GM18502 (cell line): Measurements from ENCODE around the gene PXT1.

Experiments used
- ATAC-seq: cut with Tn5 transposase; IDR thresholded peaks from one replicate; pipeline ENCODE4 v1.9.1; 2021; ENCODE audit warnings: mild to moderate bottlenecking; ENCODE audit not compliant: unreplicated experiment, poor library complexity

PXT1 gene

GRCh38 chr6:36399970-36400369 is 42.7 kb downstream of the PXT1 start:
- ATAC-seq: no peak

DNA sequence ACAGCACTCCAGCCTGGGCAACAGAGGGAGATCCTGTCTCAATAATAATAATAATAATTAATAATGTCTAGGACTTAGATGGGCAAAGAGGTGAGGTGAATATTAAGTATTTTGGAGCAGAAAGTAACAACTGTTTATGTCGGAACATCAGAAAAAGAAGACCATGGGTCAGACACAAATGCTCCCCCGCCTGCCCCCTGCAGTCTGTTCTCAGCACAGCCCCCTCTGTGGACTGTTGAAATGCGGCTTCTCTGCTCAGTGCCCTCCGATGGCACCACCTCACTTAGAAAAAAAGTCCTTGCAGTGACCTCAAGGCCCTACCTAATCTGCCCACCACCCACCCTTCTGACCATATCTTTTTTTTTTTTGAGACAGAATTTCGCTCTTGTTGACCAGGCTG is 50.0 kb downstream of the PXT1 start:
- no peak for ATAC-seq

DNA sequence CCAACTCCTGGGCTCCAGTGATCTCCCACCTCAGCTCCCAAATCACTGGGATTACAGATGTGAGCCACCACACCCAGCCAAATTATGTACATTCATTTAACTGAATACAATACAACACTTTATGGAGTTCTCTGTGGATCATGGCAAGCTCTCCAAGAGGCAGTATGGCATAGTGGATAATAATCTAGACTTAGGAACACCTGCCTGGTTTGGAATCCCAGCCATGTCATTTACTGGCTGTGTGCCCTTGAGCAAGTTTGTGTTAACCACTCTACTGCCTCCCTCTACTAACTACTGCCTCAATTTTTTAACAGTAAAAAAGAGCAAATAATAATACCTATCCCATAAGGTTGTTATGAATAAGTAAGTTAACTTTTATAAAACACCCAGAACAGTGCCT is 53.3 kb downstream of the PXT1 start:
- ATAC-seq: no peak

DNA sequence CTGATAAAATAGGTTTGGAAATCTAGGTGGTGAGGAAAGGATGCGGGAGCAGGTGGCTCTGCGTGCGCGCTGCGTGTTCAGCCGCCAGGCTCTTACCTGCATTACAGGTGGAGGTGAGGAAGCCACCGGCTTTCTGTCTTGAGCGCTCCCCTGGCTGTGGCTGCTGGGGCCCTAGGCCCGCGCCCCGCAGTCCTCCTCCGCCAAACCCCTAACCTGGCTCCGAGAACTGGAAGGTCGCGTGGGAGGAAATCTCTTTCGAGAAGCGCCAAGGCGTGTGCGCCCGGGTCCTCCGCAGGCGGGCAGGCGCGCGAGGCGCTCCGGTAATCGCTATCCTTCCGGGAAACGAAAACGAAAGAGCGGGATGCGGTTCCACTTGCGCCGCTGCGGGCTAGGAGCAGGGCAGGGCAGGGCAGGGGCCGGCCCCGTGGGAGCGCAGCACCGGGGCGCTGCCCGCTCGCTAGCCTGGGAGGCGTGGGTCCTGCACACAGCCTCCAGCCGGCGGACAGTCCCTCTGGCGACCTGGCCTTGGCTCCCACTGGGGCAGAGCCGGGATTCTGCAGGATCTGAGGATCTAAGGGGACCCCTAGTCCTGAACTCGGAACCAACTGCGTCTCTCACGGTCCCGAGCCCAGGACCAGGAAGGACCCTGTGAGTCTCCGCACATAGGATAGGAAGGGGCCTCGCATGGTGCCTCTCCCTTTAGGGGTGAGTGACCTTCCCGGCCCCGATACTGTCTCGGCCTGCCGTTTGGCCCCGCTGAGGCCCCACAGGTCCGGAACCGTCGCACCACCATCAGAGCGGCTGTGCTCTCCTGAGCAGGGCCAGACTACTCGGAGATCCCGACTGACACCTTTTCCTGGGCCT is 55.0 kb downstream of the PXT1 start, which contains the start of gene ETV7:
TSS of gene ETV7 (minus strand) at position 230 of the 864 bp plus-strand sequence. CDS start at position 102, 128 bp downstream.
- no peak for ATAC-seq

DNA sequence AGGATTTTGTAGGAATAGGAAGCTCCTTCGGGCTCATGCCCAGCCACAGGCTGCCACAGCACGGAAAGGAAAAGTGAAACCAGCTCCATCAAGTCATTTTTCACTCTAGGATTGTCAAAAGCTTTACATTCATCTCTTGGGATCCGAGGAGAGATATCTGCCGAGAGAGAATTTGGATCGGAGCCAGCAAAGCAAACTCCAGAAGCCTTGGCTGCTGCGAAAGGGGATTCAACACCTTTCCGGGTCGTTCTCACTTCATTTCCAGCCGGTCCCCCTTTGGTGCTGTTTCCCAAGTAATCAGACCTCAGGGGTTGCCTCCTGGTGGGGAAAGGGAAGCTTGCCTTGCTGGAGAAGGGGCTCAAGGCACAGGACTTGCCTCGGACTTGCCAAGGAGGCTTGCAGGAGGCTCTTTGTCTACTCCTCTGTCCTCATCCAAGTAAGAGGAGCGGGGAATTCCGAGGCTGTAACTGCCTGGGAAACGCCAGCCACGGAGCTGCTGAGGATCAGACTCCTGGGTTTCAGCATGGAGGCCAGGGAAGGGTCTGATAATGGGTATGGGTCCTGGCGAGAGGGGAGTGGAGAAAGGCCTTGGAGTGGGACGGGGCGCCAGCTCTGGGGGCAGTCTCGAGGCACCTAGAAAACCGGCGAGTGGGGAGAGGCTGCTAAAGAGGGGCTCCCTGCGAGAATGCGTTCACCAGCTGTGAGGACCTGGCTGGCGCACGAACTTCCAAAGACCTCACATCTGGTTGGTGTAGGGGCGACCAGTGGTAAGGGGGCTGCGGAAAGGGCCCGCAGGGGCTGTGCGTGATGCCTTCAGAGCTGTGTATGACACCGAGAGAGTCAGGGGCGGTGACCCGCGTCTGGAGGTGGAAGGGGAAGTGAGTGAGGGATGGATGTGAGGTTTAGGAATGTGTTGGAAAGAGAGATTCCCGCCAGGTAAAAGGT is 55.9 kb downstream of the PXT1 start:
- no peak for ATAC-seq

- ATAC-seq: no peak
Observed at GRCh38 chr6:36384095-36384494, 58.6 kb downstream of the PXT1 start.

GRCh38 chr6:36383606-36384005 is 59.0 kb downstream of the PXT1 start:
- no peak for ATAC-seq

DNA sequence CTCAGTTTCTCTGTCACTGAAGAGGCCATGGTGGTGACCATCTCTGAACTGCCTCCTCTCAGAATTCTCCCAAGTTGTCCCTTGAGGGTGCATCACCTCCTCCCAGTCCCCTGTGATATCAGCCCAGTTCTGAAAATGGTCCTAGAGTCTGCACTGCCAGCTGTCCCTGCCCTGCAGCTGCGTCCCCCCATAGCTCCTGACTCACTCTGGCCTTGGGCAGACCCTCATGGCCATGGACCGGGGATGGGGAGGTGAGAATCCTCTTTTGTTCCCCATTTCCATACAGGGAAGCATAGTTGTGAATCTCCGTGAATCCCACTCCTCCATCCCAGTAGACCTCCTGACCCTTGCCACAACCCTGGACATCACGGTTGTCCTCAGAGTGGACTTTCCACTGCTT is 59.7 kb downstream of the PXT1 start:
- no peak for ATAC-seq

- no peak for ATAC-seq
Observed at GRCh38 chr6:36381502-36382389, 60.9 kb downstream of the PXT1 start.

- ATAC-seq: no peak
Observed at GRCh38 chr6:36380166-36380565, 62.5 kb downstream of the PXT1 start.

DNA sequence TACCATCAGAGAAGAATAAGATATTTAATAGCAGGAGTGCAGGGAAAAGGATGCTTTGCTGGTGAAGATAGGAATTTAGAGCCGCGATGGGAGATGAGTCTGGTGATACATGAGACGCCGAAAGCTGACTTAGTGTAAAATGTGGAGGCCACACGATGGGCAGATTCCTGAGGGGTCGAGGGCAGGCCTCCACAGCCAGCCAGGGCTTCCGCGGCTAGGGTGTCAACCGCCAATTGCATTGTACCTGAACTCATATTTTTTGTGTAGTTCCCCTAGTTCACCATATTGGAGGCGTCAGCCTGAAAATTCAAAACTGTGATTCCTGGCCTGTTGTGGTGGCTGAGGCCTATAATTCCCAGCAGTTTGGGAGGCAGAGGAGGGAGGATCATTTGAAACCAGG is 63.7 kb downstream of the PXT1 start:
- ATAC-seq: no peak

DNA sequence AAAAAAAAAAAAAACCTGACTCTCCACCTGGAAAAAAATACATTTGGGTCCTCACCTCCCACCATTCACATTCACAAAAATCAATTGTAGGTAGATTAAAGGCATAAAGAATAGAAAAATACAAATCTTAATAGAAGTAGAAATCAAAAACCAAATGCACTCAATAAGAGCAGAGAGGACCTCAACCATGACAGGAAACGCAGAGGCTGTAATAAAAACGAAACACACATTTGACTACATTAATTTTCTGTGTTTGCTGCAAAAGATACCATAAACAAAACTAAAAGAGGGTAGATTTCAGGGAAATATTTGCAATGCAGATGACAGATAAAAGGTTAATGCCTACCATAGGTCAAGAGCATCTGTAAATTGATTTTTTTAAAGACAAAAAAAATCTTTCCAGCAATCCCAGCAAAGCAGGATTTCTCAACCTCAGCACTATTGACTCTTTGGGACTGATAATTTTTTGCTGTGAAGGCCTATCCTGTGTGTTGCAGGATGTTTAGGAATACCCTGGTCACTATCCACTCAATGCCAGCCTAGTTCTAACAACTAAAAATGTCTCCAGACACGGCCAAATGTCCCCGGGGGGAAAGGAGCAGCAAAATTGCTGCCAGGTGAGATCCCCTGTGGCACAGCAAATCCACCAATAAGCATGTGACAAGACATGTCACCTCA is 64.3 kb downstream of the PXT1 start:
- no peak for ATAC-seq

GRCh38 chr6:36377594-36377993 is 65.1 kb downstream of the PXT1 start:
- no peak for ATAC-seq

- ATAC-seq: no peak
Observed at GRCh38 chr6:36376742-36377141, 65.9 kb downstream of the PXT1 start.

- ATAC-seq: no peak
Observed at GRCh38 chr6:36376183-36376582, 66.5 kb downstream of the PXT1 start.

GRCh38 chr6:36375644-36376155 is 67.0 kb downstream of the PXT1 start:
- no peak for ATAC-seq

- no peak for ATAC-seq
Observed at GRCh38 chr6:36374972-36375371, 67.7 kb downstream of the PXT1 start.

DNA sequence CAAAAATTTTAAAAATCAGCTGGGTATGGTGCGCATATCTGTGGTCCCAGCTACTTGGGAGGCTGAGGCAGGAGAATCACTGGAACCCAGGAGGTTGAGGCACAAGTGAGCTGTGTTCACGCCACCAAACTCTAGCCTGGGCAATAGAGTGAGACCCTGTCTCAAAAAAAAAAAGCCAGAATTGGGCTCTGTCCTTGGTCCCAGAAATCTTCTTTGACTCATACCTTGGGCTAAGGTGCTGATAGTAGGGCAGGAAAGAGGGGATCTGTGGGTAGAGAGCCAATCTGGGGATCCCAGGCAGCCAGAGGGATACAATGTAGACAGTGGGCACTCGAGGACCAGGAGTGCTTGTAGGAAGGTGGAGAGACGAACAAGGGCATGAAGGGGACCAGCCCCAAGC is 68.5 kb downstream of the PXT1 start:
- no peak for ATAC-seq

- no peak for ATAC-seq
Observed at GRCh38 chr6:36373368-36374019, 69.2 kb downstream of the PXT1 start.
